ENCODE results near the gene E2F6. TPM values are rescaled to one million over a fixed set of nuclear protein-coding genes. Genes with fewer than 3 reads are reported as not detected.

E2F6 gene
- total RNA-seq, 1 experiment from 2014 or later = 16.6 TPM

Other genes starting within 250 kb of the E2F6 start
- gene ROCK2, start 121.5 kb downstream of the E2F6 start, total RNA-seq (2014; rRNA removed; shearing (Covaris generic)) = 21.8 and 22.7 TPM in 2 replicates
- gene GREB1, start 67.9 kb upstream of the E2F6 start, total RNA-seq (2014; rRNA removed; shearing (Covaris generic)) = 0.12 and 0.39 TPM in 2 replicates
- gene NTSR2, start 204.0 kb upstream of the E2F6 start, total RNA-seq (2014; rRNA removed; shearing (Covaris generic)) = 0.12 TPM in 1 of 2 replicates, not detected in the other

Measured in M059J (cell line).